Hepatic stellate cell (primary cell): ENCODE measurements around the gene TLDC2.
"Not testable (repeated sequence)": the region's sequence is repeated elsewhere in the genome, so short reads cannot be mapped to it uniquely, and the experiment has no call there.

Experiments used
- DNase-seq: peaks from one replicate; pipeline ENCODE4 v3.0.0; 2011; ENCODE audit warnings: low spot score

Gene TLDC2

DNA sequence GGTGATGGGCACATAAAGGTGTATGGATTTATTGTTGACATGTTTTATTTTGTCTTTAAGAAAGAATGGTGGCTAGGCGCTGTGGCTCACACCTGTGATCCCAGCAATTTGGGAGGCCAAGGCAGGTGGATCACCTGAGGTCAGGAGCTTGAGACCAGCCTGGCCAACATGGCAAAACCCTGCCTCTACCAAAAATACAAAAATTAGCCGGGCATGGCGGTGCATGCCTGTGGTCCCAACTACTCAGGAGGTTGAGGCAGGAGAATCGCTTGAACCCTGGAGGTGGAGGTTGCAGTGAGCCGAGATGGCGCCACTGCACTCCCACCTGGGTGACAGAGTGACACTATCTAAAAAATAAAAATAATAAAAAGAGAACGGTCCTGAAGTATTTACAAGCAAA, 30.1 kb downstream of the TLDC2 start:
- not testable (repeated sequence) for DNase-seq

DNA sequence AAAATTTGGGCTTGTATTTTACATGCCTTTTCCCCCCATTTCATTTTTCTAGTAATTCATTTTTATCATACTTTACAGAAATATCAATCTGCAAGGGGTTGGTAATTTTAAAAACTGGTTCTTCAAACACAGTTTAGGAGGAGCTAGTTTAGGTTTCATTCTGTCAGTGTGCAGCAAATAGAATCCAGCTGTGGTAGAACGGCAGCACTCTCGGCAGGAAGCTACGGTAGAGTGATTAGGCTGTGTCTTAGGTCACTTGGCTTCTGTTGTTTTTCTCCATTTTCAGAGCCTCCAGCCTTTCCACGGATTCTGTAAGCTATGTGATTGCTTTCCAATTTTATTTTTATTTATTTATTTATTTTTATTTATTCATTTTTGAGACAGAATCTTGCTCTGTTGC, 32.7 kb downstream of the TLDC2 start:
- DNase-seq: no peak

DNA sequence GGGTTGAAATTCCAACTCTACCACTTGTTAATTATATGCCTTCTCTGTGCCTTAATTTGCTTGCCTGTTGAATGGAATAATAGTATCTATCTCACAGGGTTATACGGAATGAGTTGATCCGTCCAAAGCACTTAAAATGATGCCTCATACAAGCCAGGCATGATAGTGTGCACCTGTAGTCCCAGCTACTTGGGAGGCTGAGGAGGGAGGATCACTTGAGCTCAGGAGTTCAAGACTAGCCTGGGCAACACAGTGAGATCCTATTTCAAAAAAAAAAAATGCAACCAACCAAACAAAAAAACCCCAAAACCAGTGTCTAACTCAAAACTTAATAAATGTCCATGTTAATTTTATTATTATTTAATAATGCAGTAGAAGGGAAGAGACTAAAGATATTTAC, 40.3 kb downstream of the TLDC2 start:
- no peak for DNase-seq

DNA sequence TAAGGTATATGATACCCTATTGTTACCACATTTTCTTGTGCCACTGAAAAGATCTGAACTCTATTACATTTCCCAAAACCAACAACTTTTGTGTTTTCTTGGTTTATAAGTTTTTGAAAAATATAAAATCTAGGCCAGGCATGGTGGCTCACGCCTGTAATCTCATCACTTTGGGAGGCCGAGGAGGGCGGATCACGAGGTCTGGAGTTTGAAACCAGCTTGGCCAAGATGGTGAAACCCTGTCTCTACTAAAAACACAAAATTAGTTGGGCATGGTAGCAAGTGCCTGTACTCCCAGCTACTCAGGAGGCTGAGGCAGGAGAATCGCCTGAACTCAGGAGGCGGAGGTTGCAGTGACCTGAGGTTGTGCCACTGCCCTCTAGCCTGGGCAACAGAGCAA, 41.3 kb downstream of the TLDC2 start:
- DNase-seq: no peak

DNA sequence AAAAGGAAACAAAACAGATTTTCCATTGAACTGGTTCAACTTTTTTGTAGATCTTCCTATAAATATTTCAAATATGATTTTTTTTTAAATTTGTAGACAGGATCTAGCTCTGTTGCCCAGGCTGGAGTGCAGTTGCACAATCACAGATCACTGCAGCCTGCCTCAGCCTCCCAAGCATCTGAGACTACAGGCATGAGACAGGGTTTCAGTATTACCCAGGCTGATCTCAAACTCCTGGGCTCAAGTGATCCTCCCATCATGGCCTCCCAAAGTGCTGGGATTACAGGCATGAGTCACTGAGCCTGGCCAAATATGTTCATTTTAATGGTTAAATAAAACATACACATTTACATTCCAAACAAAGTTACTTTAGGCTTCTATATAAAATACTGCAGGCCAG, 42.0 kb downstream of the TLDC2 start:
- no peak for DNase-seq

DNA sequence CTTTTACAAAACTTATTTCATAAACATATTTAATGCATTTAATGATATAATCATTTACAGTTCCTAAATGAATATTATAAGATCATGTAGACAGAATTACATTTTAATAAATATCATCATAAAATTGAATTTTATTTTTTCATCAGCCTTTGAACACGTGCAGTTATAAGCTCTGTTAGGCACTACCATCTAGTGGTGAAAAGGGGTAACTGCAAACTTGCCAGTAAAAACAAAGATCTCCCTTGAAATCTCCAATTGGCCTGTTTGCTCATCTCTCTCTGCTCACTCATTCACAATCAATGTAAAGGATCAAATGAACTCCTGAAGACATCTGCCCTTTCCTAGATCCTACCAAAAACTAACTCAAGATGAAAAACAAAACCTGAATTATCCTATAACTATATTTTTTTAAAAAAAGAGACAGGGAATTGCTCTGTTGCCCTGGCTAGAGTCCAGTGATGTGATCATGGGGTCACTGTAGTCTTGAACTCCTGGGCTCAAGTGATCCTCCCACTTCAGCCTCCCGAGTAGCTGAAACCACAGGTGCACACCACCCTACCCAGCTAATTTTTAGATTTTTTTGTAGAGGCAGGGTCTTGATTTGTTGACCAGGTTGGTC, 43.9 kb downstream of the TLDC2 start:
- DNase-seq: peak; percentile 62

DNA sequence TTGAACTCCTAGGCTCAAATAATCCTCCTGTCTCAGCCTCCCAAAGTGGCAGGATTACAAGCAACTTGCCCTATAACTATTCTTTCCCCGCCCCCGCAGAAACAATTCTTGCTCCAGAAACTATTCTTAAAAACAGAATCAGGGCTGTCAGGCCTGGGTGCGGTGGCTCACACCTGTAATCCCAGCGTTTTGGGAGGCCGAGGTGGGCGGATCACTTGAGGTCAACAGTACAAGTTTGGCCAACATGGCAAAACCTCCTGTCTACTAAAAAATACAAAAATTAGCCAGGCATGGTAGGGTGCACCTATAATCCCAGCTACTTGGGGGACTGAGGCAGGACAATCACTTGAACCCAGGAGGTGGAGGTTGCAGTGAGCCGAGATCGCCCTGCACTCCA, 44.4 kb downstream of the TLDC2 start:
- DNase-seq: no peak

DNA sequence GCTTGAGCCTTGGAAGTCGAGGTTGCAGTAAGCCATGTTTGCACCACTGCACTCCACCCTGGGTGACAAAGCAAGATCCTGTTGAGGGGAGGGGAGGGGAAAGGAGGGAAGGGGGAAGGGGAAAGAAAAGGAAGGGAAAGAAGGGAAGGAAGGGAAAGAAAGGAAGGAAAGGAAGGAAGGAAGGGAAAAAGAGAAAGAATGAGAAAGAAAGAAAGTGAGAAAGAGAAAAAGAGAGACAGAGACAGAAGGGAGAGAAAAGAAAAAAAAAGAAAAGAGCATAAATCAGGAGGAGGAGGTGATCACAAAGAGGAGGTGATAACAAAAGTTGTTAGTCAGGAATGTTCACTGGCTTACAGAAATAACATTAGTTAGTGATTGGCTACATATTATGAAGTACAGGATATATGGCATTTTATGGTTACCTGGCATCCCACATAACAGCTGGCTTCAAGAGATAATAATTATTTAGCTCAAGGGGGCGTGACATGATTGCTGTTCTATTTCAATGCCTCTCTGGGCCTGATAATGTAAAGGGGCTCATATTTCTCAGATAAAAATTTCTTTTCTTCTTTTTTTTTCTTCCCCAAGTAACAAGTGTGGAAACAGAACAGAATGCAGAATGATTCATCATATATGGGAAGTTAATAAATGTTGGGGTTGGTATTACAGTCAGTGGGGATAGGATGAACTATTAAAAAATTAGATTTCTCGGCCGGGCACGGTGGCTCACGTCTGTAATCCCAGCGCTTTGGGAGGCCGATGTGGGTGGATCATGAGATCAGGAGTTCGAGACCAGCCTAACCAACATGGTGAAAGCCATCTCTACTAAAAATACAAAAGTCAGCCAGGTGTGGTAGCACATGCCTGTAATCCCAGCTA, 48.5 kb downstream of the TLDC2 start:
- no peak for DNase-seq

DNA sequence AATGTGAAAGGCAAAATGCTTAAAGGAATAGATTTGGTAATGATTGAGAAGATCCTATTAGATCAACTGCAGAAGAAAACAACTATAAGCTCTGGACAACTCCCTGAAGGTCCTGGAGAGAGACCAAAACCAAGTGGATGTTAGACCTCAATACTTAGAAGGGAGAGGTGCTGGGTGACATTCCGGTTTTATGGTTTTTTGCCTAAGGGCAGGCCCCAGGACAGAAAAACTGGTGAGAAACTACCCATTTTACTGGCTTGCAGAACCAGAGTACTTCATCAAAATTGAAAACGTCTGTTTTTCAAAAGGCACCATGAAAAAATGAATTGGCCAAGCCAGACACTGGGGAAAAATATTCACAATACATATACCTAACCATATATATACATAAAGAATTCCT, 49.3 kb downstream of the TLDC2 start:
- no peak for DNase-seq

DNA sequence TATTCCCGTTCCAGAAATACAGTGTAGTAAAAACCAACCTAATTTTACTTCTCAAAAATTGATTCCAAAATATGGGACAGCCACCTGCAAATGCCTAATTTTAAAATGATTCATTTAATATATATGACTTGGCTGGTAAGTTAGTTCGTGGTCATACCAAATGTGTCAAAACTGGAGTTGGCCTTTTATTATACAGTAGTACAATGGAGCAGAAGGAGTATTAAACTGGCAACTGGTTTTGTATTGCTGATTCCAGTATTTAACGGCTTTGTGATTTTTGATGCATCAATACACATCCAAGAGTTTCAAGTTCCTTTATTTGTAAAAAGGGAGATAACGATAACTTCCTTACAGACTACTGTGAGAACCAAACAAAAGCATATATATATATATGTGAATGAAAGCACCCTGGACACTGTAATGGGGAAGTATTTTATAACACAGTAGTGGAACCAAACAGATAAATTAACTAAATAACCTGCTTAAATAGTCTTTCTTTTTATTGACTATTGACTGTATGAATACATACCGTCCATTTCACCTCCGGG, 50.8 kb downstream of the TLDC2 start:
- DNase-seq: no peak

DNA sequence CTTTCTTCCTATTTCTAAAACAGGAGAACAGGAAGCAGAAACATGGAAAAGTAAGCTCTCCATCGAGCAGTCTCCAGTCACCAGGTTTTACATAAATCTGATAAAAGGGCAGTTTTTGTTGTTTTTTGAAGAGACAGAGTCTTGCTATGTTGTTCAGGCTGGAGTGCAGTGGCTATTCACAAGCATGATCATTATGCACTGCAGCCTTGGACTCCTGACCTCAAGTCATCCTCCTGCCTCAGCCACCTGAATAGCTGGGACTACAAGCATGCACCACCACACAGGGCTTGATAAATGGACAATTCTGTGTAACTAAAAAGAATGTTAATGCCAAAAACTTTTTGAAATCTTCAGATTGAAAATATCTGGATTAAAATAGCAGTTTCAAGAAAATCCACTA, 51.8 kb downstream of the TLDC2 start:
- DNase-seq: no peak

DNA sequence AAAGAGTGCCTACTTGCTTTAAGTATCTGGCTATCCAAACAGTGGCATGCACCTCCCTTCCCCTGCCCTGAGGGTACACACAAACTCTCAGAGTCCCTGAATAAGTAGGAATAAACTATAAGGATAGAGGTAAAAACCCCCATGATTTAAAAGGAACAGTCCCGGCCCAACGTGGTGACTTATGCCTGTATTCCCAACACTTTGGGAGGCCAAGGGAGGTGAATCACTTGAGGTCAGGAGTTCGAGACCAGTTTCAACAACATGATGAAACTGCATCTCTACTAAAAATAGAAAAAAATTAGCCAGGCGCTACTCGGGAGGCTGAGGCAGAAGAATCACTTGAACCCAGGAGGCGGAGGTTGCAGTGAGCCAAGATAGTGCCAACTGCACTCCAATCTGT, 53.4 kb downstream of the TLDC2 start:
- no peak for DNase-seq

DNA sequence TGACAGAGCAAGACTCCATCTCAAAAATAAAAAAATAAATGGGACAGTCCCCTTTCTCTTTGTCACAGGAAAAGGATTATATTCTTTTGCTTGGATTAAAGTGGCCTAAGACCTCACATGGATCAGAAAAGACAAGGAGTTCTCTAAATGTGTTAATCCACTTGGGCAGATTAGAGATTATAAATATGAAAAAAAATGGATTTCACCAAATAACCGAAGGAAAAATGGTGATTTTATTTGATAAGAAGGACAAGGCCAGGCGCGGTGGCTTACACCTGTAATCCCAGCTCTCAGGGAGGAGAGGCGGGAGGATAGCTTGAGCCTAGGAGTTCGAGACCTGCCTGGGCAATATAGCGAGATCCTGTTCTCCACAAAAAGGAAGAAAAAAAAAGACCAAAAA, 53.8 kb downstream of the TLDC2 start:
- no peak for DNase-seq

DNA sequence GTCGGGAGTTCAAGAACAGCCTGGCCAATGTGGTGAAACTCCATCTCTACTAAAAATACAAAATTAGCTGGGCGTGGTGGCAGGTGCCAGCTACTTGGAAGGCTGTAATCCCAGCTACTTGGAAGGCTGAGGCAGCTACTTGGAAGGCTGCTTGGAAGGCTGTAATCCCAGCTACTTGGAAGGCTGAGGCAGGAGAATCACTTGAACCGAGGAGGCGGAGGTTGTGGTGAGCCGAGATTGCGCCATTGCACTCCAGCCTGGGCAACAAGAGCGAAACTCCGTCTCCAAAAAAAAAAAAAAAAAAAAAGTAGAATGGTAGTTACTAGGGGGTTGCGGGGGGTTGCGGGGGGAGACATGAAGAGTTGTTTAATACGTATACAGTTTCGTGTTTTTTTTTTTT, 56.1 kb downstream of the TLDC2 start:
- DNase-seq: not testable (repeated sequence)

DNA sequence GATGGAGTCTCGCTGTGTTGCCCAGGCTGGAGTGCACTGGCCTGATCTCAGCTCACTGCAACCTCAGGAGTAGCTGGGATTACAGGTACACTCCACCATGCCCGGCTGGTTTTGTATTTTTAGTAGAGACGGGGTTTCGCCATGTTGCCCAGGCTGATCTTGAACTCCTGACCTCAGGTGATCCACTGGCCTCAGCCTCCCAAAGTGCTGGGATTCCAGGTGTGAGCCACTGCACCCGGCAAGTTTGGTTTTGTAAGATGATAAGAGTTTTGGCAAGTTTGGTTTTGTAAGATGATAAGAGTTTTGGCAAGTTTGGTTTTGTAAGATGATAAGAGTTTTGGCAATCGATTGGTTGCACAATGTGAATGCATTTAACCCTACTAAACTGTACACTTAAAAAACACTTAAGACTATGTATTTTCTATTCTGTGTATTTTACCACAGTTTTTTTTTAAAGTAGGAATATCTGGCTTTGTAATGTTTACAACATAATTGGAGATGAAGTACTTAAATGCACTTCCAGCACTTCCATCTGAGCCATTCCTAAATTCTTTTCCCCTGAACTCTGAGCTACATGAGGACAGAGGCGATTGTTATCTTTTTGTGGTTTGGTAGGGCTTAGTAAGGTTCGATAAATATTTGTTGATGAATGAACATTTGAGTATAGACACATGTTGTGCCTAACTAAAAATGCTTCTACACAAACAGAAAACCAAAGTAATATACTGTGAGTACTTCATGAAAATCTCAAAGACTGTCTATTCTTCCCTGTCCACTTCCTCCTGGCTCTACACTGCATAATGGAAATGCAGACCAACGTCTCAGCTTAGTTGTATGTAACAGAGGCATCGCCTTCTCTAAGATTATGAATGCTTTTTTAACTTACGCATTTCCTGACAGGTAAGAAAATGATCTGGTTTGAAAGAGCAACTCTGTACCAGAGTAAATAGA, 56.8 kb downstream of the TLDC2 start:
- peak; percentile 38 for DNase-seq

DNA sequence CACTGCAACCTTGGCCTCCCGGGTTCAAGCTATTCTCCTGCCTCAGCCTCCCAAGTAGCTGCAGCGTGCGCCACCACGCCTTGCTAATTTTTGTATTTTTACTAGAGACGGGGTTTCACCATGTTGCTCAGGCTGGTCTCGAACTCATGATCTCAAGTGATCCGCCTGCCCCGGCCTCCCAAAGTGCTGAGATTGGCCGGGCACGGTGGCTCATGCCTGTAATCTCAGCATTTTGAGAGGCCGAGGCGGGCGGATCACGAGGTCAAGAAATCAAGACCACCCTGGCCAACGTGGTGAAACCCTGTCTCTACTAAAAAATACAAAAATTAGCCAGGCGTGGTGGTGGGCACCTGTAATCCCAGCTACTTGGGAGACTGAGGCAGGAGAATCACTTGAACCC, 57.6 kb downstream of the TLDC2 start:
- not testable (repeated sequence) for DNase-seq

DNA sequence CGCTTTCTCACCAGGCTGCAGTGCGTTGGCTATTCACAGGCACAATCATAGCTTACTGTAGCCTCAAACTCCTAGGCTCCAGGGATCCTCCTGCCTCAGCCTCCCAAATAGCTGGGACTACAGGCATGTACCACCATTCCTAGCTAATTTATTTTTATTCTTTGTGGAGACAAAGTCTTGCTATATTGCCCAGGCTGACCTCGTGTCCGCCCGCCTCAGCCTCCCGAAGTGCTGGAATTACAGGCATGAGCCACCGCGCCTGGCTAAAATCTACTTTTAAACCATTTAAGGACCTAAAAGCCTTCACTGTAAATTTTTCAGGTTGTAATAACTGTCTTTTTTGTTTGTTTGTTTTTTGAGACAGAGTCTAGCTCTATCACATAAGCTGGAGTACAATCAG, 60.4 kb downstream of the TLDC2 start:
- DNase-seq: no peak

DNA sequence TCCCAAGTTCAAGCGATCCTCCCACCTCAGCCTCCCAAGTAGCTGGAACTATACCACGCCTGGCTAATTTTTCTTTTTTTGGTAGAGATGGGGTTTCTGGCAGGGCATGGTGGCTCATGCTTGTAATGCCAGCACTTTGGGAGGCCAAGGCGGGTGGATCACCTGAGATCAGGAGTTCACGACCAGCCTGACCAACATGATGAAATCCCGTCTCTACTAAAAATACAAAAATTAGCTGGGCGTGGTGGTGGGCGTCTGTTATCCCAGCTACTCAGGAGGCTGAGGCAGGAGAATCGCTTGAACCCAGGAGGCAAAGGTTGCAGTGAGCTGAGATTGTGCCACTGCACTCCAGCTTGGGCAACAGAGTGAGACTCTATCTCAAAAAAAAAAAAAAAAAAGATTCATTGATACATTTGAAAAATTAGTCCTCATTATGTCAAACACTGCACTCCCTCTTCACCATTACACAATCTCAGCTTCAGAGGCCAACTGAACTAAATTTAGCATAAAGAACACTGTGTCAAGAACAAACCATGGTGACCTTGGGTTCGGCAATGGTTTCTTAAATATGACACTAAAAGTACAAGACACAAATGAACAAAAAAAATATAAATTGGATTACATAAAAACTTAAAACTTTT, 60.9 kb downstream of the TLDC2 start:
- not testable (repeated sequence) for DNase-seq

DNA sequence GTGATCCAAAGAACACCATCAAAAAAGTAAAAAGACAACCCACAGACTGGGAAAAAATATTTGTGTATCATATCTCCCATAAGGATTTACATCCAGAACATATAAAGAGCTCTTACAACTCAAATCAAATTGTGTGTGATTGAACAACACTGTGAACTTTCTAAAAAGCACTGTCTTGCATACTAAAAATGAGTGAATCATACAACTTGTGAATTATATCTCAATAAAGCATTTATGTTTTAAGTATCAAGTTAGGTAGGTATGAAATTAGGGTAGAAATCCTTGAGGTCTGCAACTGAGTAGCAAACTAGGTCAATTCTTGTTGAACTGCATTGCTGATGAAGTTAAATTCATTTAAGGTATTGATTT, 61.4 kb downstream of the TLDC2 start:
- DNase-seq: no peak

DNA sequence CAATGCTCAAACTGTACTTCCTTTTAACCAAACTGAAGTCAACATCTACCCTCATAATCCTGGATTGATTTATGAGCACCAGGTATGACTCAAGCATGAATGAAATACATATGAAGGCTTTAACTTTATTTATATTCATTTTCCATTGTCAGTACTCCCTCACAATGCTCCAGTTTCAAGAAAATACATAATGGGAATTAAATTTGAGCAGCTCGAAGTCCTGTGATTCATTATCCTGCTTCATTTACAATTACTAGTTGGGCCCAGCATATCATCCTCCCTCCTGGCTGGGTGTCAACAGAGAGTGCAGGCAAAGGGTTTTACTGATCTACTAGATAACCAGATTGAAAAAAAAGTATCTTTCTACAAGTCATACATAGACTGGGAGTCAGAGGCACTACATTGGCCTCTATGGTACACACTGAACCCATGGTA, 65.5 kb downstream of the TLDC2 start:
- no peak for DNase-seq
